Neural cell (in vitro differentiated cells): ENCODE results near the gene OR11A1.

Experiments
- CTCF ChIP-seq: fragments of 450-650 bp; IDR thresholded peaks from 2 replicates; pipeline ENCODE4 v1.5.1; 2014; ENCODE audit warnings: antibody characterized with exemption, mild to moderate bottlenecking, moderate library complexity; ENCODE audit not compliant: poor library complexity, severe bottlenecking
- EP300 ChIP-seq: fragments of 450-650 bp; conservative IDR thresholded peaks from 2 replicates; pipeline ENCODE4 v1.6.1; 2014; ENCODE audit warnings: antibody characterized with exemption, mild to moderate bottlenecking, moderate library complexity; ENCODE audit not compliant: poor library complexity, severe bottlenecking
- MXI1 ChIP-seq: fragments of 450-650 bp; conservative IDR thresholded peaks from 2 replicates; pipeline ENCODE4 v1.6.1; 2014; ENCODE audit warnings: antibody characterized with exemption, mild to moderate bottlenecking; ENCODE audit not compliant: poor library complexity, severe bottlenecking
- POLR2AphosphoS5 ChIP-seq: IDR thresholded peaks from 2 replicates; pipeline ENCODE4 v1.6.1; 2012
- RAD21 ChIP-seq: fragments of 450-650 bp; conservative IDR thresholded peaks from 2 replicates; pipeline ENCODE4 v1.6.1; 2014; ENCODE audit warnings: antibody characterized with exemption, mild to moderate bottlenecking, moderate library complexity

- TF ChIP-seq POLR2AphosphoS5 = no peak
- no peak for TF ChIP-seq EP300
- no peak for TF ChIP-seq MXI1
- no peak for TF ChIP-seq CTCF
- no peak for TF ChIP-seq RAD21
Measured at GRCh38 chr6:29426654-29427053, 30.2 kb downstream of the OR11A1 start.
